Measurements from ENCODE around the gene RNF125. TPM values are rescaled to one million over a fixed set of nuclear protein-coding genes. Genes with fewer than 3 reads are reported as not detected.

RNF125 gene
- total and polyA plus RNA-seq, 11 donors: 1.1 to 12.5 (median 3.3) TPM

- Histone ChIP-seq H3K36me3 (no peaks in the 10 kb centered on the region), H3K4me1 (no peaks in the 10 kb centered on the region), H3K27ac (no peak overlapping the region), H3K9me3 (peaks cover 0 to 36% (median 16%) of the 10 kb centered on the region in 12 donors), H3K4me3 (no peak overlapping the region), H3K27me3 (no peaks in the 10 kb centered on the region)
- TF ChIP-seq, protein P1, sequence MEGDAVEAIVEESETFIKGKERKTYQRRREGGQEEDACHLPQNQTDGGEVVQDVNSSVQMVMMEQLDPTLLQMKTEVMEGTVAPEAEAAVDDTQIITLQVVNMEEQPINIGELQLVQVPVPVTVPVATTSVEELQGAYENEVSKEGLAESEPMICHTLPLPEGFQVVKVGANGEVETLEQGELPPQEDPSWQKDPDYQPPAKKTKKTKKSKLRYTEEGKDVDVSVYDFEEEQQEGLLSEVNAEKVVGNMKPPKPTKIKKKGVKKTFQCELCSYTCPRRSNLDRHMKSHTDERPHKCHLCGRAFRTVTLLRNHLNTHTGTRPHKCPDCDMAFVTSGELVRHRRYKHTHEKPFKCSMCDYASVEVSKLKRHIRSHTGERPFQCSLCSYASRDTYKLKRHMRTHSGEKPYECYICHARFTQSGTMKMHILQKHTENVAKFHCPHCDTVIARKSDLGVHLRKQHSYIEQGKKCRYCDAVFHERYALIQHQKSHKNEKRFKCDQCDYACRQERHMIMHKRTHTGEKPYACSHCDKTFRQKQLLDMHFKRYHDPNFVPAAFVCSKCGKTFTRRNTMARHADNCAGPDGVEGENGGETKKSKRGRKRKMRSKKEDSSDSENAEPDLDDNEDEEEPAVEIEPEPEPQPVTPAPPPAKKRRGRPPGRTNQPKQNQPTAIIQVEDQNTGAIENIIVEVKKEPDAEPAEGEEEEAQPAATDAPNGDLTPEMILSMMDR (IDR thresholded peaks at IDR 0.05): no peak
- TF ChIP-seq POLR2A (IDR thresholded peaks at IDR 0.05): no peak
- WGBS, 4 donors: 68 to 80% (median 75%) methylated on average over 3 of the region's 3 CpGs
- DNase-seq (no peak), ATAC-seq (no peak)
- intact Hi-C loops (cut with DNase I): loop anchor here (1.0 to 10.0 kb wide), 8 partner anchors 151 to 421 kb away; no protein-coding TSS in a partner anchor
Measured at GRCh38 chr18:31976242-31976641, 42.4 kb upstream of the RNF125 start.

- 50 to 66% (median 60%) methylated on average over 9 of the region's 9 CpGs for WGBS, 4 donors
Measured at GRCh38 chr18:31977270-31977872, 41.3 kb upstream of the RNF125 start.

DNA sequence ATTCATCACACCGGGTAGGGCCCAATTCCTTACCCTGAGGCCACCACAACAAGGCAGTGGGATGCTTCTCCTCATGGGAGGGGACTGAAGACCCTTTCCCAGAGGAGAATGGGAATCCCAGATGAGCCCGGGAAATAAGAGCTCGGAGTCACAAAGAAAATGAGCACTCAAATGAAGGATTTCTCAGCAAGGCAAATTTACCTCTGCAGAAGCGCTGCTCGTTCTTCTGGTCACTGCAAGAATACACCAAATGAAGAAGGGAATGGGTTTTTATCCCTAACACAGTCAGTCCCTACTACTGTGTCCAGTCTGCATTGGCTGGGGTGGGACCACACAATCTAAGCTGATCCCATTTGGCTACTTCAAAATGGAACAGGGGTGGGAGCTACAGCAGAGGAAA lies 40.0 kb upstream of the RNF125 start:
- intact Hi-C loops (cut with DNase I): loop anchor here in 9 of 10 donors (2.0 to 10.0 kb wide), 6 partner anchors 34 to 424 kb away; no protein-coding TSS in a partner anchor
- DNase-seq (no peak), ATAC-seq (no peak)
- WGBS, 4 donors: 84 to 97% (median 96%) methylated on average over 5 of the region's 5 CpGs
- Histone ChIP-seq H3K27me3 (no peaks in the 10 kb centered on the region), H3K27ac (no peak overlapping the region), H3K9me3 (peaks cover 0 to 27% (median 10%) of the 10 kb centered on the region in 12 donors), H3K36me3 (no peaks in the 10 kb centered on the region), H3K4me1 (peaks cover 0 to 14% (median 5%) of the 10 kb centered on the region in 12 donors), H3K4me3 (no peak overlapping the region)
- TF ChIP-seq, protein P1 (IDR thresholded peaks at IDR 0.05): no peak
- TF ChIP-seq POLR2A (IDR thresholded peaks at IDR 0.05): no peak

More at GRCh38 chr18:31977270-31977872, 41.3 kb upstream of the RNF125 start:
- Histone ChIP-seq H3K36me3 (no peaks in the 10 kb centered on the region), H3K27ac (no peak overlapping the region), H3K4me1 (peaks cover 0 to 2% (median 0%) of the 10 kb centered on the region in 12 donors), H3K9me3 (peaks cover 0 to 36% (median 16%) of the 10 kb centered on the region in 12 donors), H3K4me3 (no peak overlapping the region), H3K27me3 (no peaks in the 10 kb centered on the region)
- intact Hi-C loops (cut with DNase I): loop anchor here (1.0 to 10.0 kb wide), 8 partner anchors 153 to 423 kb away; no protein-coding TSS in a partner anchor
- TF ChIP-seq POLR2A (IDR thresholded peaks at IDR 0.05): no peak
- TF ChIP-seq, protein P1 (IDR thresholded peaks at IDR 0.05): peak; percentile 61 to 82 (median 72)
- peak in 3 of 4 donors; percentile 66 to 68 (median 67) for ATAC-seq
- peak in 2 of 5 donors; percentile 28 to 43 for DNase-seq

GRCh38 chr18:31979714-31980113 lies 38.9 kb upstream of the RNF125 start:
- no peak for TF ChIP-seq POLR2A (IDR thresholded peaks at IDR 0.05)
- TF ChIP-seq, protein P1 (IDR thresholded peaks at IDR 0.05): no peak
- no peak overlapping the region for H3K4me3 ChIP-seq
- H3K4me1 ChIP-seq: peaks cover 0 to 18% (median 7%) of the 10 kb centered on the region in 12 donors
- peaks cover 0 to 16% (median under 1%) of the 10 kb centered on the region in 12 donors for H3K9me3 ChIP-seq
- no peak overlapping the region for H3K27ac ChIP-seq
- 82 to 87% (median 86%) methylated on average over 2 of the region's 2 CpGs for WGBS, 4 donors
- H3K27me3 ChIP-seq: no peaks in the 10 kb centered on the region
- intact Hi-C loops (cut with DNase I): loop anchor here in 9 of 10 donors (2.0 to 10.0 kb wide), 7 partner anchors 35 to 425 kb away; partner anchors contain the start of gene RNF125 (in 1 of the 9)
- H3K36me3 ChIP-seq: no peaks in the 10 kb centered on the region
- no peak for ATAC-seq
- no peak for DNase-seq
